Fibroblast of villous mesenchyme (primary cell): ENCODE results near the gene XPA. TPM values are rescaled to one million over a fixed set of nuclear protein-coding genes. Genes with fewer than 3 reads are reported as not detected.
"Not testable (repeated sequence)": the region's sequence is repeated elsewhere in the genome, so short reads cannot be mapped to it uniquely, and the experiment has no call there.

ENCODE experiments used
- DNase-seq: peaks from one replicate; pipeline ENCODE4 v3.0.0-alpha.2; 2010; ENCODE audit warnings: low read depth
- H3K4me3 ChIP-seq: 2 replicates; pipeline ENCODE4 v1.5.1; 2011; ENCODE audit warnings: low read depth, mild to moderate bottlenecking, low read length
- CTCF ChIP-seq: IDR thresholded peaks from 2 replicates; pipeline ENCODE4 v1.5.1; 2012; ENCODE audit warnings: low read depth, mild to moderate bottlenecking, low read length; ENCODE audit not compliant: insufficient read depth
- total RNA-seq: library from RNA; depleted of rRNA; stranded (reverse); fragments of >200 nt; gene quantifications from 2 replicates; pipeline ENCODE4 v1.2.3, GENCODE V29; 2012

XPA gene
- total RNA-seq, 1 donor = 7.8 TPM

DNA sequence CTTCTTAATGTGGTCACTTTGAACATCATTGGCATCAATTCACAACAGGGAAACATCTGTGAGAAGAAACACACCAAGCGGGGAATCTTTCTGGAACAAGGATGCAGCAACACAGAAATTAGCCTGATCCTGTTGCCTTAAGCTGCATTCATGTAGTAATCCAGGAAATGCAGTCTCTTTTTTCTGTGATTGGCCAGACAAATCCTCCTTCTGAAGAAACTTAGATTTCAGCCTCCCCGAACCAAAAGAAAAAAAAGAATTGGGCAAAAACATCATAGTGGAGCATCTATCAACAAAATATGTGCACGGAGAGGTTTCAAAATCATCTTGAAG lies 7.2 kb upstream of the XPA start:
- TF ChIP-seq CTCF = no peak
- no peak for DNase-seq
- H3K4me3 ChIP-seq = no peak overlapping the region

GRCh38 chr9:97703437-97704344 lies 6.6 kb upstream of the XPA start:
- DNase-seq = peak; percentile 69
- H3K4me3 ChIP-seq = no peak overlapping the region
- no peak for TF ChIP-seq CTCF

DNA sequence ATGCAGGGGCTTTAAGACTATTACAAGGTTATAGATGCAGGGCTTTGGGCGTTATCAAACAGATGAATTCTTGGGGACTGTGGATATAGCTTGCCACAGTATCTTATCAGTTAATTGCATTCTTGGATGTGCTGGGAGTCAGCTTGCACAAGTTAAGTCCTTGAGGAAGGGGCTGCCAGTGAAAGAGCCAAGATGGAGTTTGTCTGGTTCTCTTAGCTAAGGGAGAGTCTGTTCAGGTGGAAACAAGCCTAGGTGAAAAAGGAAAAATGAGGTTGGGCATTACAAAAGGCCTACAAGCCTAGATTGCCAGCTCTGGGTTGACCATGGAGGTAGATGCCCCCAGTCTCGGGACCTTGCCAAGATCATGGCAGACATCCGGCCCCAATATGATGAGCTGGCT lies 2.7 kb upstream of the XPA start:
- DNase-seq = not testable (repeated sequence)

DNA sequence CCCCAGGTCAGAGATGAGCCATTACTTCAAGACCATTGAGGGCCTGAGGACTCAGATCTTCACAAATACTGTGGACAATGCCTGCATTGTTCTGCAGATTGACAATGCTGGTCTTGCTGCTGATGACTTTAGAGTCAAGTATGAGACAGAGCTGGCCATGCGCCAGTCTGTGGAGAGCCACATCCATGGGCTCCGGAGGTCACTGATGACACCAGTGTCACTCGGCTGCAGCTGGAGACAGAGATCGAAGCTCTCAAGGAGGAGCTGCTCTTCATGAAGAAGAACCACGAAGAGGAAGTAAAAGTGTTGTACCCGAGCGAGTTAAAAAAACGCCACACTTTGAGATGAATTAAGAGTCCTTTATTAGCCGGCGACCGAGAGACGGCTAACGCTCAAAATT lies 2.1 kb upstream of the XPA start:
- DNase-seq, H3K4me3 ChIP-seq: not testable (repeated sequence)

More for the DNA sequence above, 2.7 kb upstream of the XPA start:
- H3K4me3 ChIP-seq = not testable (repeated sequence)

DNA sequence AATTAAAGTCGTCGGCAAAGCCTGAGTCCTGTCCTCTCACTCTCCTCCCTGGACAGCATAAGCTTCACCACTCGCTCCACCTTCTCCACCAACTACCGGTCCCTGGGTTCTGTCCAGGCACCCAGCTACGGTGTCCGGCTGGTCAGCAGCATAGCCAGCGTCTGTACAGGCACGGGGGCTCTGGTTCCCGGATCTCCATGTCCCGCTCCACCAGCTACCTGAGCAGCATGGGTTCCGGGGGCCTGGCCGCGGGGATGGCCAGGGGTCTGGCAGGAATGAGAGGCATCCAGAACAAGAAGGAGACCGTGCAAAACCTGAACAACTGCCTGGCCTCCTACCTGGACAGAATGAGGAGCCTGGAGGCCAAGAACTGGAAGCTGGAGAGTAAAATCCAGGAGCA lies 1.7 kb upstream of the XPA start:
- no peak overlapping the region for H3K4me3 ChIP-seq
- TF ChIP-seq CTCF = no peak
- no peak for DNase-seq

DNA sequence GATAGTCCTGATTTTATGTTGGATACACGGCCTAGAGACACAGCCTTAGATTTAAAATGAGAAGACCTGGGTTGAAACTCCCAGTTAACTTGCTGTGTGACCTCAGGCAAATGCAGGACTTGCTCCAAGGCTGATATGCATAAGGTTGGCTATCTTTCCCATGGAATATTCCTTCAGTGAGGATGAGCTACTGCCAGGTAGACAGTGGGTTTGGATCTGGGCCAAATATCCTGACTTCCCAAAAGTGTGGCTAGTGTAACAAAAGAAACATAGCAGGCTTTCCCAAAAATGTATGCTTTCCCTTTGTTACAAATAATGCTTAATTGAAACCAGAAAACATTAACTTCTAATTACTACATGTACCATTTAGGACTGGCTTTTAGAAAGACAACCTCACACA lies 697 bp upstream of the XPA start:
- no peak for TF ChIP-seq CTCF
- H3K4me3 ChIP-seq = no peak overlapping the region

DNA sequence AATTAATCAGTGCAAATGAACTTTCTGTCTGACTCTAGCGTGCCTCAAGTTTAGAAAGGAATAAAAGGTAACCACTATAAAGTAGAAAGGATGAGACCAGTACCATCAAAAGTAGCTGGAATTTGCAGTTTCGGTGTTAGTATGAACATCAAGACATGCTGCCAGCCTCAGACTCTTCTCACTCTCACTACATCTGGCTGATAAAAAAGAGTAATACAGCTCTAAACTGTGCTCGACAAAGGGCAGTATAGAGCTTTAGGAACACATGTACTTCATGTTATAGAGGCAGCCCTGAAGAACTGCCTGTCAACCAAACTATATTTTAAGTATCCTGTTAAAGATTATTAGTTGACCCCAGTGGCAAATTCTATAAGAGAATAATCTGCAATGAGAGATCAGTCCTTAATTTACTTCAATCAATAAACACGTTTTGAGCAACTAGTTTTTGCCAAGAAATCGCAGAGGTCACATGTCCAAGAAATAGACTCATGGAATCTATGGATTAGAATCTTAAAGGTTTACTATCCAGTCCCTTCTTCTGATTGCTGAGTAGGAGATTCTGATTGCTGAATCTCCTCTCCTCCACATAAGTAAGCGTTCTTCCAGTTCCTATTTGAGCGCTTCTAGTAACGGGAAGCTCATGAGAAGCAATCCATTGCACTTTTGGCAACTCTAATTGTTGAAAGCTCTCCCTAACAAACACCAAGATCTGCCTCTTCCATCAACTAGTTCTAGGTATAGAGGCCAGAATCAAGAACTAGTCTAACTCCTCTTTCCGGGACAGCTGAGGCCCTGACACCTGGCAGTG lies 941 bp downstream of the XPA start:
- no peak for TF ChIP-seq CTCF
- DNase-seq = peak; percentile 41
- H3K4me3 ChIP-seq = peak overlapping the region; percentile 79

More for the DNA sequence above, 697 bp upstream of the XPA start:
- no peak for DNase-seq
